OCI-LY7 (cell line): ENCODE measurements around the gene LTBP2. TPM values are rescaled to one million over a fixed set of nuclear protein-coding genes. Genes with fewer than 3 reads are reported as not detected.

Source experiments
- BruUV-seq: library from RNA; stranded (reverse); fragments of 400-500 nt; replicated peaks from 2 replicates; lab custom pipeline; 2021; lab: Mats Ljungman, UMichigan
- CTCF ChIA-PET: fragments of 300-600 bp; sonication (Branson Sonifier 250); formaldehyde crosslinking; loops from one replicate; lab custom pipeline; 2022; ENCODE audit warnings: antibody characterized with exemption; ENCODE audit not compliant: unreplicated experiment; lab: Charles Lee
- POLR2A ChIA-PET: fragments of 300-600 bp; sonication (Branson Sonifier 250); formaldehyde crosslinking; loops from one replicate; lab custom pipeline; 2022; ENCODE audit warnings: antibody characterized with exemption; lab: Charles Lee
- DNase-seq: peaks from one replicate; pipeline ENCODE4 v3.0.0-alpha.2; 2015; ENCODE audit warnings: low spot score
- H2AFZ ChIP-seq: fragments of 200-600 bp; sonication (generic), shearing (Covaris generic); 2 replicates; pipeline ENCODE4 v1.6.1; 2014; ENCODE audit warnings: mild to moderate bottlenecking, antibody characterized with exemption, low read length, moderate library complexity
- H3K27ac ChIP-seq: fragments of 200-600 bp; sonication (generic); 2 replicates; pipeline ENCODE4 v1.5.1; 2014; ENCODE audit warnings: mixed run types, low read depth, mild to moderate bottlenecking, moderate library complexity, low read length, inconsistent platforms; ENCODE audit not compliant: poor library complexity, severe bottlenecking
- H3K36me3 ChIP-seq: fragments of 200-600 bp; sonication (generic); 2 replicates; pipeline ENCODE4 v1.6.1; 2014; ENCODE audit warnings: mild to moderate bottlenecking, antibody characterized with exemption, low read length, moderate library complexity, mixed read lengths; ENCODE audit not compliant: insufficient read depth
- H3K4me1 ChIP-seq: fragments of 200-600 bp; sonication (generic); 2 replicates; pipeline ENCODE4 v1.5.1; 2014; ENCODE audit warnings: mild to moderate bottlenecking, low read length; ENCODE audit not compliant: insufficient read depth, poor library complexity, severe bottlenecking
- H3K4me2 ChIP-seq: fragments of 200-600 bp; sonication (generic); 2 replicates; pipeline ENCODE4 v1.6.1; 2014; ENCODE audit warnings: mild to moderate bottlenecking, low read length
- H3K4me3 ChIP-seq: fragments of 200-600 bp; sonication (generic); 2 replicates; pipeline ENCODE4 v1.5.1; 2014; ENCODE audit warnings: mild to moderate bottlenecking, low read depth, low read length; ENCODE audit not compliant: poor library complexity, severe bottlenecking
- H3K79me2 ChIP-seq: fragments of 200-600 bp; sonication (generic); 2 replicates; pipeline ENCODE4 v1.6.1; 2016; ENCODE audit warnings: low read depth, mild to moderate bottlenecking, low read length, moderate library complexity, mixed read lengths; ENCODE audit not compliant: insufficient read depth
- H3K9me2 ChIP-seq: fragments of 200-600 bp; sonication (generic); 2 replicates; pipeline ENCODE4 v1.6.1; 2016; ENCODE audit warnings: mild to moderate bottlenecking, low read length, mixed read lengths; ENCODE audit not compliant: insufficient read depth
- H3K9me3 ChIP-seq: fragments of 200-600 bp; sonication (generic); 2 replicates; pipeline ENCODE4 v1.6.1; 2014; ENCODE audit warnings: mild to moderate bottlenecking, mixed run types, low read length, mixed read lengths
- H4K20me1 ChIP-seq: fragments of 200-600 bp; sonication (generic); 2 replicates; pipeline ENCODE4 v1.6.1; 2014; ENCODE audit warnings: mild to moderate bottlenecking, antibody characterized with exemption, low read length, moderate library complexity, mixed read lengths; ENCODE audit not compliant: insufficient read depth
- EZH2phosphoT487 ChIP-seq: fragments of 200-600 bp; sonication (generic); IDR thresholded peaks from 2 replicates; pipeline ENCODE4 v1.6.1; 2018; ENCODE audit warnings: low read depth, borderline replicate concordance, mild to moderate bottlenecking, mixed run types, antibody characterized with exemption, low read length, moderate library complexity, mixed read lengths
- intact Hi-C: fragments of 100-400 bp; cut with micrococcal nuclease; formaldehyde crosslinking; loops from one replicate; pipeline ENCODE4 v1.10.0; 2022; ENCODE audit not compliant: unreplicated experiment
- total RNA-seq, 2 experiments: library from RNA; depleted of rRNA in 1 of 2; stranded (reverse); fragments of >200 nt in 1 of 2; shearing (Covaris generic) in 1 of 2; gene quantifications; 2 replicates each; pipeline ENCODE4 v1.2.3, GENCODE V29; 2014 to 2022
- TF ChIP-seq, protein P1 (sequence below): fragments of 200-600 bp; sonication (generic); conservative IDR thresholded peaks from 2 replicates; pipeline ENCODE4 v1.5.1; 2014; ENCODE audit warnings: mild to moderate bottlenecking, antibody characterized with exemption, low read length, moderate library complexity, mixed read lengths

Gene LTBP2
- total RNA-seq, 2 experiments from 2014 or later = 0.15 to 0.25 TPM

DNA sequence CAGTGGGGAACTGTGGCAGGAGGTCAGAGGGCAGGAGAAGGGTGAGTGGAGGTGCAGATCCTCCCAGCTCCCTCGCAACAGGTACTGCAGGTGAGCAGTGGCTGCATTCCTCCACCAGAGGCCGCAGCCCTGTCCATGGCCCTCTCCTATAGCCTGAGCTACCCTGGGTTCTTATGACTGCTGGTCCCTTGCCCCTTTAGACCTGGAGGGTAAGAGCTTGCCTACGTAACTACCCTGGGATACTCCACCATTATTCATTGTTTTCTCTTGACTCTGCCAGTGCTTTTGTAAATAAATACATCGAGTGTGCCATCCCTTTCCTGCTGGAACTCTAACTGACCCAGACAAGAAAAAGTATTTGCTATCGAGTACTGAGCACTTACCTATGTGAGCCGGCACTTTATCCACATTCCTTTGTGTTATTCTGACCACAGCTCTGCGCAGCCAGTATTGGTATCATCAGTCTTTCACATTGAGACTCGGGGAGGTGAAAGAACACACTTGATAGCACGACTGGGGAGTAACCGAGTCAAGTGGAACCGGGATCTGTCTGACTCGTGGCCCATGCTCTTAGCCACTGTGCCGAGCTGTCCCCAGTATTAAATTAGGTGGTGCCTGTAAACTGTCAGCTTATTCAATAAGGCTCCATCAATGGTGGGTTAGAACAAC, 38.5 kb downstream of the LTBP2 start:
- TF ChIP-seq, protein P1, sequence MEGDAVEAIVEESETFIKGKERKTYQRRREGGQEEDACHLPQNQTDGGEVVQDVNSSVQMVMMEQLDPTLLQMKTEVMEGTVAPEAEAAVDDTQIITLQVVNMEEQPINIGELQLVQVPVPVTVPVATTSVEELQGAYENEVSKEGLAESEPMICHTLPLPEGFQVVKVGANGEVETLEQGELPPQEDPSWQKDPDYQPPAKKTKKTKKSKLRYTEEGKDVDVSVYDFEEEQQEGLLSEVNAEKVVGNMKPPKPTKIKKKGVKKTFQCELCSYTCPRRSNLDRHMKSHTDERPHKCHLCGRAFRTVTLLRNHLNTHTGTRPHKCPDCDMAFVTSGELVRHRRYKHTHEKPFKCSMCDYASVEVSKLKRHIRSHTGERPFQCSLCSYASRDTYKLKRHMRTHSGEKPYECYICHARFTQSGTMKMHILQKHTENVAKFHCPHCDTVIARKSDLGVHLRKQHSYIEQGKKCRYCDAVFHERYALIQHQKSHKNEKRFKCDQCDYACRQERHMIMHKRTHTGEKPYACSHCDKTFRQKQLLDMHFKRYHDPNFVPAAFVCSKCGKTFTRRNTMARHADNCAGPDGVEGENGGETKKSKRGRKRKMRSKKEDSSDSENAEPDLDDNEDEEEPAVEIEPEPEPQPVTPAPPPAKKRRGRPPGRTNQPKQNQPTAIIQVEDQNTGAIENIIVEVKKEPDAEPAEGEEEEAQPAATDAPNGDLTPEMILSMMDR = no peak
- TF ChIP-seq EZH2phosphoT487 = no peak
- H3K4me2 ChIP-seq = no peak overlapping the region
- ChIA-PET POLR2A (no interaction called here), CTCF (interaction anchor here (0.6 to 0.7 kb wide), 2 partner anchors 46 to 47 kb away, joined by 3 to 4 read pairs; no protein-coding TSS in a partner anchor)
- DNase-seq = no peak
- H3K27ac ChIP-seq = no peak overlapping the region
- intact Hi-C loops = no loop called here
- BruUV-seq = no TSS peak
- no peaks in the 10 kb centered on the region for H3K36me3 ChIP-seq
- H3K9me3 ChIP-seq = no peaks in the 10 kb centered on the region
- H3K79me2 ChIP-seq = no peaks in the 10 kb centered on the region
- H3K9me2 ChIP-seq = no peaks in the 10 kb centered on the region
- H3K4me1 ChIP-seq = peaks cover 5% of the 10 kb centered on the region
- H3K4me3 ChIP-seq = no peak overlapping the region
- no peak overlapping the region for H2AFZ ChIP-seq
- H4K20me1 ChIP-seq = no peaks in the 10 kb centered on the region

- intact Hi-C loops = no loop called here
- Histone ChIP-seq H3K79me2 (no peaks in the 10 kb centered on the region), H3K27ac (no peak overlapping the region), H3K4me3 (no peak overlapping the region), H3K9me2 (no peaks in the 10 kb centered on the region), H4K20me1 (no peaks in the 10 kb centered on the region), H3K36me3 (no peaks in the 10 kb centered on the region), H3K4me1 (peaks cover 5% of the 10 kb centered on the region), H3K4me2 (no peak overlapping the region), H2AFZ (no peak overlapping the region), H3K9me3 (no peaks in the 10 kb centered on the region)
- BruUV-seq = no TSS peak
- ChIA-PET CTCF (interaction anchor here (0.7 kb wide), 1 partner anchor 46 kb away, joined by 4 read pairs; no protein-coding TSS in a partner anchor), POLR2A (interaction anchor here (0.6 to 0.8 kb wide), 2 partner anchors 47 to 479 kb away, joined by 3 to 4 read pairs; no protein-coding TSS in a partner anchor)
- no peak for TF ChIP-seq EZH2phosphoT487
- TF ChIP-seq, protein P1 = no peak
- DNase-seq = no peak
Observed at GRCh38 chr14:74572726-74573301, 39.2 kb downstream of the LTBP2 start.
